ENCODE data around the gene LIN52. TPM values are rescaled to one million over a fixed set of nuclear protein-coding genes. Genes with fewer than 3 reads are reported as not detected.

Gene LIN52
- 17.5 and 19.7 TPM in 2 replicates for total RNA-seq (2014; rRNA removed; shearing (Covaris generic))

- peak; percentile 100 for DNase-seq (ENCODE audit: low read depth)
Observed at GRCh38 chr14:74084277-74085046, at the start of gene LIN52, which contains the start of gene ALDH6A1. Gene LIN52 (plus strand): TSS chr14:74084956. CDS start chr14:74084975, 19 bp downstream. Gene ALDH6A1 (minus strand): TSS chr14:74084453. CDS start chr14:74084394, 59 bp downstream.

DNA sequence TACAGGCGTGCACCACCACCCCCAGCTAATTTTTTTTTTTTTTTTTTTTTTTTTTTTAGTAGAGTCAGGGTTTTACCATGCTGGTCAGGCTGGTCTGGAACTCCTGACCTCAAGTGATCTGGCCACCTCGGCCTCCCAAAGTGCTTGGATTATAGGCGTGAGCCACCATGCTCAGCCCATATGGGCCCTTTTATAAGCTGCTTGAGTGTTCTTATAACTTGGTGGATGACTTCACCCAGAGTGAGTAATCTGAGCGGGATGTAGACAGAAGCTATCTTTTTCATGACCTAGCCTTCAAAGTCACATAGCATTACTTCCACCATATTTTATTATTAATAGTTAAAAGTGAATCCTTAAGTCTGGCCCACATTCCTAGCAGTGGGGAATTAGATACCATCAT, 49.2 kb upstream of the LIN52 start:
- DNase-seq (ENCODE audit: low read depth), result peak; percentile 44

GRCh38 chr14:74038020-74038859, 46.5 kb upstream of the LIN52 start:
- DNase-seq (ENCODE audit: low read depth), result peak; percentile 30

- DNase-seq (ENCODE audit: low read depth), result no peak
Observed at GRCh38 chr14:74042296-74042695, 42.5 kb upstream of the LIN52 start.

- no peak for DNase-seq (ENCODE audit: low read depth)
Observed at GRCh38 chr14:74045522-74045921, 39.2 kb upstream of the LIN52 start.

DNA sequence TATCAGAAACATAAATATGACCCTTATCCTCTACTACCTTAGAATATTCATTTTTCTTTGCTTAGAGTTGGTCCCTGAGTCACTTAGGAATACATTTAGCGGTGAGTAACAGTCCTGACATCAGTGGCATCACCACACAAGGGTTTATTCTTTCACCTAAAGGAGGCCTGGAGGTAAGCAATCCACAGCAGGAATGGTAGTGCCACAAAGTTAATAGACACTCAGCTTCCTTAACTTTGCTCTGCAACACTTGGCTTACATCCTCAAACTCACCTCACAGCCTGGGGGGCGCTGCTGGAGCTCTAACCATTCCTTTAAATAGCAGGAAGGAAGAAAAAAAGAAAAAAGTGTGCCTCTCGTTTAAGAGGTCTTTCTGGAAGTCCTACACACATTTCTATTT, 36.5 kb upstream of the LIN52 start:
- DNase-seq (ENCODE audit: low read depth), result peak; percentile 51

GRCh38 chr14:74049876-74050495, 34.8 kb upstream of the LIN52 start:
- no peak for DNase-seq (ENCODE audit: low read depth)

DNA sequence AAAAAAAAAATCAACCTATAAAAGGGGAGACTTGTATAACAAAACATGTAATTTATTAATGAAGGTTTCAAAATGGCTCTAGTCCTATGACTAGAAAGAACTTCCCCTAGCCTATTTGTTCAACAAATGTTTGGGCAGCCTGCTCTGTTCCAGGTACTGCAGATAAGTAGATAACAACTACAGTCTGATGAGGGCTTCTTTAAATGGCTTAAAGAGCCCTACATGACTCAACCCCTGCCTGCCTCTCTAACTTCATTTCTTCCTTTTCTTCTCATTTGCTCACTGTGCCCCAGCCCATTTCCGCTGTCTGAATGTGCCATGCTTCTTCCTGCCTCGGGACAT, 22.0 kb upstream of the LIN52 start:
- DNase-seq (ENCODE audit: low read depth), result peak; percentile 10

DNA sequence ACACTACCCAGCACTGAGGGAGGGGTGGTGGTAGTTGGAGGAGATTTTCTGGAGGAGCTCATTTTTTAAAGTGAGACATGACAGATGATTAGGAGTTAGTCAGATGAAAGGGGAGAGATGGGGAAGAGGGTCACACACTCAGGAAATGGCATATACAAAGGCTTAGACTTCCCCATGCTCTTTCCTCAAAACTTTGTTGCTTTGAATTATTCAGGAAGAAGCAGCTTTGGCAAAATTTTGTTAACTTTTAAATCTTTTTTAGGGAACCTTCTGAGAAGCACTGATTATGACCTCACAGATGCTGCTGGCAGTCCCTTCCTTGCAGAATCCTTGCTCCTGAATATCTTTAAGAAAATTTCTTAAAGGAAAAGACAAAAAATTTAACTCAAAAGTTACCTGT, 20.3 kb upstream of the LIN52 start:
- DNase-seq (ENCODE audit: low read depth), result no peak

- DNase-seq (ENCODE audit: low read depth), result no peak
Observed at GRCh38 chr14:74064883-74065282, 19.9 kb upstream of the LIN52 start.

- no peak for DNase-seq (ENCODE audit: low read depth)
Observed at GRCh38 chr14:74065746-74066575, 18.8 kb upstream of the LIN52 start.

DNA sequence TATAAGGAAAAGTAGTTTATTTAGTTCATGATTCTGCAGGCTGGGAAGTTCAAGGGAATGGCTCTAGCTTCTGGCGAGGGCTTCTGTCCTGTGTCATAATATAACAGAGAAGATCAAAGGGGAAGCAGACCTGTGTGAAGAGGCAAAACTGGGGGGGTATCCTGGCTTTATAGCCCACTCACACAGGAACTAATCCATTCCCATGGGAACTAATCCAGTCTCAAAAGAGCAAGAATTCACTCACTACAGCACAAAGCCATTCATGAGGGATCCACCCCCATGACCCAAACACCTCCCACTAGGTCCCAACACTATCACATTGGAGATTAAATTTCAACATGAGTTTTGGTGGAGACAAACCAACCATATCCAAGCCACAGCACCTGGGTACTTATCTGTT, 7.4 kb upstream of the LIN52 start:
- no peak for DNase-seq (ENCODE audit: low read depth)

DNA sequence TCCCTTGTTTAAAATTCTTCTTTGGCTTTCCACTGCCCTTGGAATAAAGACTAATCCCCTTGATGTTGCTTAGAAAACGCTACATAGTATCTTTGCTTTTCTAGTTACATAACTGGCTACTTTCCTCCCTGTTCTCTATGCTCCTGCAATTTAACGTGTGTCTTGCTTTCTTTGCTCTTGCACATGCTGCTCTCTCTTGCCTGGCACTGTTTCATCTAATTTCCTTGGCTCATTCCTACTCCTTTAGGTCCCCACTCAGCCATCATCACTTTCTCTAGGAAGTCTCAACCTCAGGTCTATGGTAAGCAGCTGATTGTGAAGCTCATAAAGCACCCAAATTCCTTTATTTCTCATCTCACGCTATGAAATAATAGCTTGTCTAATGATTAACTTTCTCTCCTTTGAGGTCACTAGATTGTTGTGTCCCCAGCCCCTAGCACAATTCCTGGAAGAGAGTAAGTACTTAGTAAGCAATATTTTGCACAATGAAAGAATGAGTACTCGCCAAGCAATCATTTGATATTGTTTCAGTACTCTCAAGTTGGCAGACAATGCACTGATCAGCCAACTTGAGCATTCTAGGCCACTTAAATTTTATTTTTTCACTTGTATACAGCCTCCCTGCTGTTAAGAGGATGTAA, 3.8 kb upstream of the LIN52 start:
- no peak for DNase-seq (ENCODE audit: low read depth)

GRCh38 chr14:74081491-74081890, 3.3 kb upstream of the LIN52 start:
- DNase-seq (ENCODE audit: low read depth), result no peak

GRCh38 chr14:74083161-74083560, 1.6 kb upstream of the LIN52 start:
- no peak for DNase-seq (ENCODE audit: low read depth)

- no peak for DNase-seq (ENCODE audit: low read depth)
Observed at GRCh38 chr14:74083784-74084276, 926 bp upstream of the LIN52 start.

- peak; percentile 69 for DNase-seq (ENCODE audit: low read depth)
Observed at GRCh38 chr14:74085047-74085637, 386 bp downstream of the LIN52 start.

DNA sequence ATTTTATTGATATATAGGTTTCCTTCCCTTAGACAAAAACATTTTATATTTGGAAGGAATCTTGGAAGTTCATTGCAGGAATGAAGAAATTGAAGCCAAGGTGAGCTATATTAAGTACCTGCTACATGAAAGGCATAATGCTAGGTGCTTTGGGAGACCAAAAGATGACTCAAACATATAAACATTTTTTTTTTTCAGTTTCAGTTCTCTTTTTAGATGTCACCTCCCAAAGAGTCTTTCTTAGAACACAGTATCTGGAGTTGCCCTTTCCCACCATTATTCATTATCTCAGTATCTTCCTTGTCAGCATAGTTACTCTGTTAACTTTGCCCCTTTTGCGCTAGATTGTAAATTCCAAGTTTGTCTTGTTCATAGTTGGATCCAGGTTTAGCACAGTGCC, 1.1 kb downstream of the LIN52 start:
- DNase-seq (ENCODE audit: low read depth), result no peak

DNA sequence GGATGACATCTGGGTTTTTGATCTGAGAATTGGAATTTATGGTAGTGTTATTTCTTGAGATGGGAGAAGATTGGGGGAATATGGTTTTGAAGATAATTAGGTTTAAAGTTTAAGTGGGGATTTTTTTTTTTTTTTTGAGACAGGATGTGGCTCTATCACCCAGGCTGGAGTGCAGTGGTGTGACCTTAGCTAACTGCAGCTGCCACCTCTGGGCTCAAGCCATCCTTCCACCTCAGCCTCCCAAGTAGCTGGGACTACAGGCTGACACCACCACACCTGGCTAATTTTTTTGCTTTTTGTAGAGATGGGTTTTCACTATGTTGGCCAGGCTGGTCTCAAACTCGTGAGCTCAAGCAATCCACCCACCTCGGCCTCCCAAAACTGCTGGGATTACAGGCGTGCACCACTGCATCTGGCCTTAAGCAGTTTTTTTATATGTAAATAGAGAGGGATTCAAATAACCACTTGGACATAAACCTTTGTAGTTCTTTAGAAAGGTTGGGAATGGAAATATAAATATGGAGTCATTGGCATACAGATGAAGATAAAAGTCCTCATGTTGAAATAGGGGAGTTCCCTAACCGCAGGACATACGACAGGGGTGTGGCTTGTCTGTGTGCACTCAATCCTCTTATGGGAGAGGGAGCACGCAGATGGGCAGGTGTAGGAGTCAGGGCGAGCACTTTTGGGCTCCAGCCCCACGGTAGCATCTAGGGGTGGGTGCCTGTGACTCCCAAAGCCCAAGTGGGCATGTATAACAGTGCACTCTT, 4.7 kb downstream of the LIN52 start:
- DNase-seq (ENCODE audit: low read depth), result no peak

- no peak for DNase-seq (ENCODE audit: low read depth)
Observed at GRCh38 chr14:74105381-74105780, 20.6 kb downstream of the LIN52 start.
